ENCODE data around the gene BAIAP2. TPM values are rescaled to one million over a fixed set of nuclear protein-coding genes. Genes with fewer than 3 reads are reported as not detected.

The BAIAP2 gene
- total and polyA plus RNA-seq, 10 of the 15 experiments (the other 5 are each of a cell fraction or from before 2014, with no cell fraction given) = 0.15 to 1.2 (median 0.46) TPM; not detected in 2

DNA sequence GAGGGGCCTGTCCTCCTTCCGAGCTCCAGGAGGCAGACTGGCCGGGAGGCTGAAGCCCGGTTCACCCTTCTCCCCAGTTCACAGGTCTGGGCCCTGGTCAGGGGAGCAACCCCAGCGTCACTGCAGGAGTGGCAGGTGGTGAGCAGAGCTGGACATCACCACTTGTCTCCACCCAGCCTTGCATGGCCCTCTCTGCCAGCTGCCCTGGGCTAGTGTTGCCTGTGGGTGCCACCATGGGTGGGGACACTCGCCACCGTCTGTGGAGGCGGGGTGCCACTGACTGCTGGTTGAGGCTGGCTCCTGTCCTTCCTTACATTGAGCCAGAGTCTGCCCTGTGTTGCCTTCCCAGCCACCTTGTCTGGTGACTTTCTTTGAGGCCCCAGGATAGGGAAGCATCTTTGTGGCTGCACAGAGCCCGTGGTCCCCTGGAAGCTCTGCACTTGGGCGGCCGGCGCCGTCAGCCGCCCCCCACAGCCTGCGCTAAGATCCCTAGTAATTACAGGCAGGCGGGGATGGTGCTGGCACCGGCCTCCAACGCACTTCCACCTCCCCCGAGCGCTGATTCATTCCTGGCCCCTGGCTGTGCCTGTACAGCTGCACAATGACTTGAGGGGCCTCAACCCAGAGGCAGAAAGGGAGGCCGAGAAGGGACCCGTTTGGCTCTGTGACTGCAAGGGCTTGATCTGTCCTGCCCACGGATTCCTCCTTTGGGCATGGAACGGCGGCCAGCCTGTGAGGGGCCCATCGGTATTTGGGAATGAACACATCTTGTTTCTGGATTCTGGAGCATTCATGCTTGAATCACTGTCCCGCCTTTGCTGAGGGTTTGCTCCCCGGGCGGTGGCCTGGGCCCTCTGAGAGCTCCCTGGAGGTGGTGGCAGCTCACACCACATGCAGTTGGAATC lies 5.2 kb downstream of the BAIAP2 start:
- BruUV-seq (replicated peaks) = no TSS peak
- ChIA-PET CTCF (interaction anchor here (1.1 kb wide), 1 partner anchor 9 kb away, joined by 3 read pairs; no protein-coding TSS in a partner anchor), RAD21 (ENCODE audit: unreplicated experiment) (no interaction called here), SMC1A (ENCODE audit: uncharacterized antibody, unreplicated experiment) (no interaction called here), POLR2A (no interaction called here)
- H4K20me1 ChIP-seq (ENCODE audit: control insufficient read depth, insufficient read depth) = no peaks in the 10 kb centered on the region
- H3K9ac ChIP-seq (ENCODE audit: control insufficient read depth, insufficient read depth, low read length) = no peak overlapping the region
- H3K4me1 ChIP-seq (ENCODE audit: control insufficient read depth, insufficient read depth, low read length) = no peaks in the 10 kb centered on the region
- H3K9me3 ChIP-seq (replicated peaks; ENCODE audit: control insufficient read depth, insufficient read depth, low read length) = no peaks in the 10 kb centered on the region
- H2AFZ ChIP-seq (ENCODE audit: control insufficient read depth, low read depth, low read length) = no peak overlapping the region
- in situ Hi-C loops (cut with MboI) = no loop called here
- no peak for ATAC-seq
- H3K27ac ChIP-seq (ENCODE audit: control insufficient read depth, insufficient read depth) = no peak overlapping the region
- peaks cover 2 to 3% of the 10 kb centered on the region in 2 experiments; a peak in 3 of 4 replicates for H3K27me3 ChIP-seq (replicated peaks in 1 of 2; ENCODE audit: control insufficient read depth in 2 of 2, insufficient read depth in 2 of 2, low read length in 1 of 2)
- no peak overlapping the region for H3K4me3 ChIP-seq
- no peaks in the 10 kb centered on the region for H3K36me3 ChIP-seq (ENCODE audit: control insufficient read depth in 2 of 2, insufficient read depth in 2 of 2, low read length in 1 of 2)
- intact Hi-C loops (cut with micrococcal nuclease; ENCODE audit: unreplicated experiment) = no loop called here
- H3K4me2 ChIP-seq (ENCODE audit: control insufficient read depth, insufficient read depth) = no peak overlapping the region
- no peak for DNase-seq (ENCODE audit: low read depth, low spot score)
- FAIRE-seq = no peak
- H3K79me2 ChIP-seq (ENCODE audit: control insufficient read depth, insufficient read depth, low read length) = no peaks in the 10 kb centered on the region
- 40% methylated on average over 28 of the region's 28 CpGs for WGBS (ENCODE audit: insufficient coverage, insufficient replicate concordance, low lambda C conversion rate, missing lambda C conversion rate)
- TF ChIP-seq ZSCAN29 (IDR thresholded peaks at IDR 0.05) (no peak), SMAD5 (IDR thresholded peaks at IDR 0.05; ENCODE audit: low read depth) (no peak), NRF1 (conservative IDR thresholded peaks at IDR 0.05; ENCODE audit: low read depth, low read length) (no peak), TCF7 (IDR thresholded peaks at IDR 0.05; ENCODE audit: borderline replicate concordance) (no peak), NR2C2 (IDR thresholded peaks at IDR 0.05; ENCODE audit: borderline replicate concordance, control insufficient read depth, insufficient read length, low read depth) (no peak), TCF12 (IDR thresholded peaks at IDR 0.05; ENCODE audit: low read depth, low read length) (no peak), FOS (IDR thresholded peaks at IDR 0.05; ENCODE audit: borderline replicate concordance, extremely low read depth, insufficient read length) (no peak), PML (IDR thresholded peaks at IDR 0.05; ENCODE audit: low read length) (no peak), HDAC2 (IDR thresholded peaks at IDR 0.05) (no peak), IRF4 (IDR thresholded peaks at IDR 0.05; ENCODE audit: low read depth, low read length) (no peak), POU2F2 (IDR thresholded peaks at IDR 0.05; ENCODE audit: borderline replicate concordance, low read depth, low read length) (no peak), STAT1 (conservative IDR thresholded peaks at IDR 0.05) (no peak), SREBF1 (IDR thresholded peaks at IDR 0.05; ENCODE audit: low read length) (no peak), SMC3 (IDR thresholded peaks at IDR 0.05; ENCODE audit: borderline replicate concordance, low read length) (no peak)
- TF ChIP-seq, protein P1, sequence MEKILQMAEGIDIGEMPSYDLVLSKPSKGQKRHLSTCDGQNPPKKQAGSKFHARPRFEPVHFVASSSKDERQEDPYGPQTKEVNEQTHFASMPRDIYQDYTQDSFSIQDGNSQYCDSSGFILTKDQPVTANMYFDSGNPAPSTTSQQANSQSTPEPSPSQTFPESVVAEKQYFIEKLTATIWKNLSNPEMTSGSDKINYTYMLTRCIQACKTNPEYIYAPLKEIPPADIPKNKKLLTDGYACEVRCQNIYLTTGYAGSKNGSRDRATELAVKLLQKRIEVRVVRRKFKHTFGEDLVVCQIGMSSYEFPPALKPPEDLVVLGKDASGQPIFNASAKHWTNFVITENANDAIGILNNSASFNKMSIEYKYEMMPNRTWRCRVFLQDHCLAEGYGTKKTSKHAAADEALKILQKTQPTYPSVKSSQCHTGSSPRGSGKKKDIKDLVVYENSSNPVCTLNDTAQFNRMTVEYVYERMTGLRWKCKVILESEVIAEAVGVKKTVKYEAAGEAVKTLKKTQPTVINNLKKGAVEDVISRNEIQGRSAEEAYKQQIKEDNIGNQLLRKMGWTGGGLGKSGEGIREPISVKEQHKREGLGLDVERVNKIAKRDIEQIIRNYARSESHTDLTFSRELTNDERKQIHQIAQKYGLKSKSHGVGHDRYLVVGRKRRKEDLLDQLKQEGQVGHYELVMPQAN (conservative IDR thresholded peaks at IDR 0.05) = no peak
- TF ChIP-seq, protein P2, sequence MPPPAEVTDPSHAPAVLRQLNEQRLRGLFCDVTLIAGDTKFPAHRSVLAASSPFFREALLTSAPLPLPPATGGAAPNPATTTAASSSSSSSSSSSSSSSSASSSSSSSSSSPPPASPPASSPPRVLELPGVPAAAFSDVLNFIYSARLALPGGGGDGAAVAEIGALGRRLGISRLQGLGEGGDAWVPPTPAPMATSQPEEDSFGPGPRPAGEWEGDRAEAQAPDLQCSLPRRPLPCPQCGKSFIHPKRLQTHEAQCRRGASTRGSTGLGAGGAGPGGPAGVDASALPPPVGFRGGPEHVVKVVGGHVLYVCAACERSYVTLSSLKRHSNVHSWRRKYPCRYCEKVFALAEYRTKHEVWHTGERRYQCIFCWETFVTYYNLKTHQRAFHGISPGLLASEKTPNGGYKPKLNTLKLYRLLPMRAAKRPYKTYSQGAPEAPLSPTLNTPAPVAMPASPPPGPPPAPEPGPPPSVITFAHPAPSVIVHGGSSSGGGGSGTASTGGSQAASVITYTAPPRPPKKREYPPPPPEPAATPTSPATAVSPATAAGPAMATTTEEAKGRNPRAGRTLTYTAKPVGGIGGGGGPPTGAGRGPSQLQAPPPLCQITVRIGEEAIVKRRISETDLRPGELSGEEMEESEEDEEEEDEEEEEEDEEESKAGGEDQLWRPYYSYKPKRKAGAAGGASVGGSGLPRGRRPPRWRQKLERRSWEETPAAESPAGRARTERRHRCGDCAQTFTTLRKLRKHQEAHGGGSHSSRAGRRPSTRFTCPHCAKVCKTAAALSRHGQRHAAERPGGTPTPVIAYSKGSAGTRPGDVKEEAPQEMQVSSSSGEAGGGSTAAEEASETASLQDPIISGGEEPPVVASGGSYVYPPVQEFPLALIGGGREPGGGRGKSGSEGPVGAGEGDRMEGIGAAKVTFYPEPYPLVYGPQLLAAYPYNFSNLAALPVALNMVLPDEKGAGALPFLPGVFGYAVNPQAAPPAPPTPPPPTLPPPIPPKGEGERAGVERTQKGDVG (CRISPR knock-in tag; IDR thresholded peaks at IDR 0.05) = no peak
- TF ChIP-seq, protein P3, sequence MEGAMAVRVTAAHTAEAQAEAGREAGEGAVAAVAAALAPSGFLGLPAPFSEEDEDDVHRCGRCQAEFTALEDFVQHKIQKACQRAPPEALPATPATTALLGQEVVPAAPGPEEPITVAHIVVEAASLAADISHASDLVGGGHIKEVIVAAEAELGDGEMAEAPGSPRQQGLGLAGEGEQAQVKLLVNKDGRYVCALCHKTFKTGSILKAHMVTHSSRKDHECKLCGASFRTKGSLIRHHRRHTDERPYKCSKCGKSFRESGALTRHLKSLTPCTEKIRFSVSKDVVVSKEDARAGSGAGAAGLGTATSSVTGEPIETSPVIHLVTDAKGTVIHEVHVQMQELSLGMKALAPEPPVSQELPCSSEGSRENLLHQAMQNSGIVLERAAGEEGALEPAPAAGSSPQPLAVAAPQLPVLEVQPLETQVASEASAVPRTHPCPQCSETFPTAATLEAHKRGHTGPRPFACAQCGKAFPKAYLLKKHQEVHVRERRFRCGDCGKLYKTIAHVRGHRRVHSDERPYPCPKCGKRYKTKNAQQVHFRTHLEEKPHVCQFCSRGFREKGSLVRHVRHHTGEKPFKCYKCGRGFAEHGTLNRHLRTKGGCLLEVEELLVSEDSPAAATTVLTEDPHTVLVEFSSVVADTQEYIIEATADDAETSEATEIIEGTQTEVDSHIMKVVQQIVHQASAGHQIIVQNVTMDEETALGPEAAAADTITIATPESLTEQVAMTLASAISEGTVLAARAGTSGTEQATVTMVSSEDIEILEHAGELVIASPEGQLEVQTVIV (IDR thresholded peaks at IDR 0.05; ENCODE audit: borderline replicate concordance, partially characterized antibody) = no peak
